Neural progenitor cell (in vitro differentiated cells): ENCODE results near the gene SCAMP1.

Experiments
- EZH2 ChIP-seq: fragments of 200-600 bp; sonication (generic); IDR thresholded peaks from 2 replicates; pipeline ENCODE4 v1.6.1; 2017; ENCODE audit warnings: antibody characterized with exemption, mild to moderate bottlenecking, moderate library complexity
- EZH2phosphoT487 ChIP-seq: fragments of 200-600 bp; sonication (generic); IDR thresholded peaks from 2 replicates; pipeline ENCODE4 v1.6.1; 2017; ENCODE audit warnings: antibody characterized with exemption
- TF ChIP-seq, protein P1 (sequence below): fragments of 200-600 bp; sonication (generic); IDR thresholded peaks from 2 replicates; pipeline ENCODE4 v1.5.1; 2017; ENCODE audit warnings: antibody characterized with exemption, mild to moderate bottlenecking

DNA sequence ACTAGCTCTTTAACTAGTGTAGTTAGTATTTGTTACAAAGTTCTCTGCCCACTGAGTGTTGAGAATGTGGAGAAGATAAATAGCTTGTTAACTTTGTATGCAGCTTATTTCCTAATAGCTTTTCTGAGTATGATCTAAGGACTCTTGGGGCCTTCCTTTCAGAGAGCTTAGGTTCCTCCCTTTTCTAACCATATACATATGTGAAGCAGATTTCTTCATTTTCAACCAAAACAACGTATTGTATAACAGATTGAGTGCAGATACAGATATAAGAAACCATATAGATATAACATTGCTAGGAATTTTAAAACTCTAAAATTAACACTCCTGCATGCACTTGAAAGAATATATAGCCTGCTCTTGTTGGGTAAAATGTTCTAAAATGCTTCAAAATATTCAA, 70.4 kb downstream of the SCAMP1 start:
- TF ChIP-seq, protein P1, sequence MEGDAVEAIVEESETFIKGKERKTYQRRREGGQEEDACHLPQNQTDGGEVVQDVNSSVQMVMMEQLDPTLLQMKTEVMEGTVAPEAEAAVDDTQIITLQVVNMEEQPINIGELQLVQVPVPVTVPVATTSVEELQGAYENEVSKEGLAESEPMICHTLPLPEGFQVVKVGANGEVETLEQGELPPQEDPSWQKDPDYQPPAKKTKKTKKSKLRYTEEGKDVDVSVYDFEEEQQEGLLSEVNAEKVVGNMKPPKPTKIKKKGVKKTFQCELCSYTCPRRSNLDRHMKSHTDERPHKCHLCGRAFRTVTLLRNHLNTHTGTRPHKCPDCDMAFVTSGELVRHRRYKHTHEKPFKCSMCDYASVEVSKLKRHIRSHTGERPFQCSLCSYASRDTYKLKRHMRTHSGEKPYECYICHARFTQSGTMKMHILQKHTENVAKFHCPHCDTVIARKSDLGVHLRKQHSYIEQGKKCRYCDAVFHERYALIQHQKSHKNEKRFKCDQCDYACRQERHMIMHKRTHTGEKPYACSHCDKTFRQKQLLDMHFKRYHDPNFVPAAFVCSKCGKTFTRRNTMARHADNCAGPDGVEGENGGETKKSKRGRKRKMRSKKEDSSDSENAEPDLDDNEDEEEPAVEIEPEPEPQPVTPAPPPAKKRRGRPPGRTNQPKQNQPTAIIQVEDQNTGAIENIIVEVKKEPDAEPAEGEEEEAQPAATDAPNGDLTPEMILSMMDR: no peak
- no peak for TF ChIP-seq EZH2
- TF ChIP-seq EZH2phosphoT487: no peak
